Ovary (tissue), 9 donors: ENCODE results near the gene GPN2. TPM values are rescaled to one million over a fixed set of nuclear protein-coding genes. Genes with fewer than 3 reads are reported as not detected.

Experiments
- DNase-seq, 5 donors: peaks; one replicate each; pipeline ENCODE4 v3.0.0-alpha.2; 2019 to 2020
- H3K27ac ChIP-seq, 2 donors: fragments of 200-600 bp; one replicate each; pipeline versions ENCODE4 v1.5.1 to v1.8.0; 2019 to 2022
- H3K27me3 ChIP-seq: fragments of 200-600 bp; one replicate; pipeline ENCODE4 v1.8.0; 2022
- H3K36me3 ChIP-seq: fragments of 200-600 bp; sonication (generic); one replicate; pipeline ENCODE4 v1.5.1; 2019
- H3K4me1 ChIP-seq: one replicate; pipeline ENCODE4 v1.8.1; 2013; ENCODE audit warnings: mild to moderate bottlenecking, moderate library complexity; ENCODE audit not compliant: insufficient read depth
- H3K4me3 ChIP-seq: fragments of 200-600 bp; sonication (generic); one replicate; pipeline ENCODE4 v1.5.1; 2017
- H3K9me3 ChIP-seq, 2 donors: fragments of 200-600 bp in 1 of 2; sonication (generic) in 1 of 2; one replicate each; pipeline versions ENCODE4 v1.5.1 to v1.8.1; 2013 to 2019; ENCODE audit warnings: mild to moderate bottlenecking in 1 of 2, moderate library complexity in 1 of 2
- EP300 ChIP-seq: sonication (generic); formaldehyde crosslinking; IDR thresholded peaks from one replicate; pipeline ENCODE4 v1.6.1; 2017; ENCODE audit warnings: antibody characterized with exemption
- POLR2A ChIP-seq: fragments of 450-650 bp; IDR thresholded peaks from one replicate; pipeline ENCODE4 v1.6.1; 2017; ENCODE audit warnings: antibody characterized with exemption, mild to moderate bottlenecking, moderate library complexity
- WGBS, 3 donors: extraction: QIAGEN DNeasy Blood & Tissue Kit in 1 of 3; methylation state at CpG; one replicate each; pipeline versions ENCODE4 v1.1.5 to v1.1.7; 2013 to 2017; 5-methylcytosine and 5-hydroxymethylcytosine counted together
- intact Hi-C, 4 donors: fragments of 100-400 bp; cut with DNase I; formaldehyde crosslinking; loops; one replicate each; pipeline versions ENCODE4 v1.11.0 to v1.15.1; 2022 to 2023
- polyA plus RNA-seq, 2 donors: library from polyadenylated mRNA; stranded (reverse); fragments of 200-250 nt in 1 of 2; fragments of 350-450 nt in 1 of 2; fragmentation: Illumina TruSeq in 1 of 2; extraction: RNeasy Lipid Tissue Mini Kit (QIAGEN cat#74804) in 1 of 2; gene quantifications; one replicate each; pipeline ENCODE4 v1.2.3, GENCODE V29; 2013 to 2014
- total RNA-seq, 7 donors: library from RNA; depleted of rRNA in 2 of 7; stranded (reverse); fragments of >200 nt in 2 of 7; fragmentation: NEBNext Ultra II Directional in 3 of 7; extraction: Animal tissue kit (Norgen Biotek cat#: 25700) in 3 of 7; gene quantifications; one replicate each; pipeline versions ENCODE4 v1.1.0 to v1.2.4, GENCODE V29; 2016 to 2023
- TF ChIP-seq, protein P1 (sequence below), 3 donors: fragments of 450-650 bp in 2 of 3; fragments of 200-600 bp in 1 of 3; IDR thresholded peaks; one replicate each; pipeline versions ENCODE4 v1.5.1 to v1.8.0; 2016 to 2022; ENCODE audit warnings: antibody characterized with exemption in 3 of 3, mild to moderate bottlenecking in 1 of 3
- donor health status: DM: no; HTN: no; CAD: no; lungs with moderate emphysema.
- donor health status: DM: no; HTN: no; CAD: no.
- donor health status: Bipolar disorder and iron deficiency.
- donor health status: DM: yes; HTN: yes; CAD: no.
- donor health status: DM: no; HTN: no; CAD: no.
- donor health status: DM: yes; HTN: yes; CAD: no.

GPN2 gene
- total and polyA plus RNA-seq, 9 donors, result 6.9 to 27.8 (median 20.4) TPM

DNA sequence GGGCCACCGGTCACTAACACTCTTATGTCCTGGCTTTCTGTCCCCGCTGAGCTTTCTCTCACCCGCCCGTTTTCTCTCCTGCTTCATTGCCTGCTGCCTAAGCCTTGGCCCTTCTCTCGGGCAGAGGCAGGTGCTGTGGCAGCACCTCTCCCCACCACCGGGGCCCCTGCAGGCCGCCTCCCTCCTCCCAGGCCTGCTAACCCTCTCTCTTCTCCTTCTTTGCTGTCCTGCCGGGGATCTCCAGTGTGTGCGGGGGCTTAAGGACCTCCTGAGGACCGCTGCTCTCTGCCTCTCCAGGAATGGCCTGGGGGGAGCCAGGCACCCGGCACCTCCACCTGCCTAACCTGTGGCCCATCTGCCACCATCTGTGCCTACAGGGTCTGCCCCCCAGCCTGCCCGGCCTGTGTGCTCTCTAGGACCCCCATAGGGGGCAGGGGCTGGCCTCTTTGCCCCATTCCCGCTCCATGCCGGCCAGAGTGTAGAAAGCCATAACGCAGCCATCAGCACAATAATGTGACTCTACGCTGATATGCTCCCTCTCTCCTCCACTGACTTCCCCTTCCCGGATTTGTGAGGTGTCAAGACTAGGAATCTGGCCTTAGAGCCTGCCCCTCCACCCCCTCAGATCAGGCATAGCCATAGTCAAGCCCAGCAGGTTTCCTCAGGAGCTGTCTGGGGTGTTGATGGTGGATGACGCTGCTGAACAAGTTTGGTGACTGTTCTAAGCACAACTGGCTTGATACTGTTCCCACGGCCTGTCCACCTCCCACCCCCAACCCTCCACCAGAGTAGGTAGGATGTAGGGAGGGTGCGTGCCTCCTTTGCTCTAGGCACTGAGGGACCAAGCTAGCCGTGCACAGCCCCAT lies 33.2 kb downstream of the GPN2 start:
- no peak overlapping the region for H3K27ac ChIP-seq
- H3K4me3 ChIP-seq, result no peak overlapping the region
- H3K4me1 ChIP-seq, result no peaks in the 10 kb centered on the region
- H3K9me3 ChIP-seq, result no peaks in the 10 kb centered on the region
- no peaks in the 10 kb centered on the region for H3K27me3 ChIP-seq
- intact Hi-C loops, result no loop called here
- no peaks in the 10 kb centered on the region for H3K36me3 ChIP-seq
- TF ChIP-seq, protein P1, sequence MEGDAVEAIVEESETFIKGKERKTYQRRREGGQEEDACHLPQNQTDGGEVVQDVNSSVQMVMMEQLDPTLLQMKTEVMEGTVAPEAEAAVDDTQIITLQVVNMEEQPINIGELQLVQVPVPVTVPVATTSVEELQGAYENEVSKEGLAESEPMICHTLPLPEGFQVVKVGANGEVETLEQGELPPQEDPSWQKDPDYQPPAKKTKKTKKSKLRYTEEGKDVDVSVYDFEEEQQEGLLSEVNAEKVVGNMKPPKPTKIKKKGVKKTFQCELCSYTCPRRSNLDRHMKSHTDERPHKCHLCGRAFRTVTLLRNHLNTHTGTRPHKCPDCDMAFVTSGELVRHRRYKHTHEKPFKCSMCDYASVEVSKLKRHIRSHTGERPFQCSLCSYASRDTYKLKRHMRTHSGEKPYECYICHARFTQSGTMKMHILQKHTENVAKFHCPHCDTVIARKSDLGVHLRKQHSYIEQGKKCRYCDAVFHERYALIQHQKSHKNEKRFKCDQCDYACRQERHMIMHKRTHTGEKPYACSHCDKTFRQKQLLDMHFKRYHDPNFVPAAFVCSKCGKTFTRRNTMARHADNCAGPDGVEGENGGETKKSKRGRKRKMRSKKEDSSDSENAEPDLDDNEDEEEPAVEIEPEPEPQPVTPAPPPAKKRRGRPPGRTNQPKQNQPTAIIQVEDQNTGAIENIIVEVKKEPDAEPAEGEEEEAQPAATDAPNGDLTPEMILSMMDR (IDR thresholded peaks at IDR 0.05), result no peak
- TF ChIP-seq EP300 (no peak), POLR2A (no peak)
- 79 to 86% (median 85%) methylated on average over 21 of the region's 21 CpGs for WGBS, 3 donors
- DNase-seq, result no peak

DNA sequence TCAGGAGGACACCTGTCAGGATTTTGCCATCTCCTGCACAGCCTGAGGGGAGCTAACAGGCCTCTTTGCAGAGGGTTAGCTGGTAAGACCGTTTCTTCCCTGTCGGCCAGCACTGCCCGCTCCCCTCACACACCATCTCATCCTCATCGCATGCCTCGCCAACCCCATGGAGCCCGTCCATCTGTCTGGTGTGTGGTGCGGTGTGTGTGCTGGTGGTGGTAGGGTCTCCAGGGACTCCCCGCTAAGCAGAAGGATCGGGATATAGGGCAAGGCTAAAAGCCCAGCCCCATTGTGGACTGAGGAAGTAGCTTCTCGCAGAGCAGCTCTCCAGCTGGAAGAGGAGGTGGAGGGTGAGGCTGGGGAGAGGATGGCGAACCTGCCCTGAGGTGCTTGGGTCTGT lies 33.9 kb downstream of the GPN2 start:
- H3K36me3 ChIP-seq, result no peaks in the 10 kb centered on the region
- TF ChIP-seq, protein P1 (IDR thresholded peaks at IDR 0.05), result no peak
- no peak for TF ChIP-seq EP300
- TF ChIP-seq POLR2A, result no peak
- H3K27ac ChIP-seq, result no peak overlapping the region
- H3K4me3 ChIP-seq, result no peak overlapping the region
- H3K4me1 ChIP-seq, result no peaks in the 10 kb centered on the region
- H3K9me3 ChIP-seq, result no peaks in the 10 kb centered on the region
- 88 to 91% (median 88%) methylated on average over 11 of the region's 11 CpGs for WGBS, 3 donors
- no peaks in the 10 kb centered on the region for H3K27me3 ChIP-seq
- no peak for DNase-seq
- intact Hi-C loops, result no loop called here

DNA sequence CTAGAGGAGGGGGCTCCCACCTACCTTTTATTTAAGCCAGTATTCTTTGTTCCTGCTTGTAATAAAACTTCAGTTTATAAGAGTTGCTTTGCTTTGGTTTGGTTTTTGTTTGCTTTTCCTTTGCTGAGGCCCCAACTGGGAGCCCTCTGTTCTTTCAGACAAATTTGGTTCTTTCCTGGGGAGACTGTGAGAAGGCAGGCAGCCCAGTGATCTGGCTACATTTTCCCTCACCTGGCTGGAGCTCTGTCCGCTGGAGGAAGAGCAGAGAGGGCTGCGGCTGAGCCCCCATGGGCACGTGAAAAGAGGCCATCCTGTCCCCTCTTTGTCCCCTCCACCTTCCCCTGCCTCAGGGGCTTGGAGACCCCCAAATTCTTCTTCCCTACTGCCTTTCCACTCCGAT lies 34.4 kb downstream of the GPN2 start:
- 89 to 93% (median 91%) methylated on average over 4 of the region's 4 CpGs for WGBS, 3 donors
- TF ChIP-seq, protein P1 (IDR thresholded peaks at IDR 0.05), result no peak
- no peak for TF ChIP-seq EP300
- TF ChIP-seq POLR2A, result no peak
- Histone ChIP-seq H3K4me1 (no peaks in the 10 kb centered on the region), H3K36me3 (no peaks in the 10 kb centered on the region), H3K9me3 (no peaks in the 10 kb centered on the region), H3K27me3 (no peaks in the 10 kb centered on the region), H3K4me3 (no peak overlapping the region), H3K27ac (no peak overlapping the region)
- DNase-seq, result no peak
- intact Hi-C loops, result no loop called here

DNA sequence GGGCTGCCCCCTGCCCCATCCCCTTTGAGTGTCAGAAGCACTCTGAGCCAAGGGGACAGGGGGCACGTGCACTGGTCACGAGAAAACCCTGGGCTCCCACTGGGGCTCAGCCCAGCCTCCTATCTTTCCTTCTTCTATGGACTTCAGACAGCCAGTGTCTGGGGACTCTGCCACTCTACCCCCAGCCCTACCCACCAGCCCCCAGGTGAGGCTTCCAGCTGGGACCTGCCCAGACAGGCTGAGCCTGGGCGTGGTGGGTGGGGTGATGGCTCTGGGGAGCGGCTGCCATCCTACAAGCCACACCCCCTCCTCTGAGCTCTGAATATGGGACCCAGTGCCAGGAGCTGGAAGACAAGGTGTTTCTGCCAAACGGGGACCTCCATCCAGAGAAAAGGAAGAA lies 35.2 kb downstream of the GPN2 start:
- Histone ChIP-seq H3K27me3 (no peaks in the 10 kb centered on the region), H3K9me3 (no peaks in the 10 kb centered on the region), H3K27ac (no peak overlapping the region), H3K4me3 (no peak overlapping the region), H3K4me1 (no peaks in the 10 kb centered on the region), H3K36me3 (no peaks in the 10 kb centered on the region)
- no peak for DNase-seq
- TF ChIP-seq POLR2A, result no peak
- TF ChIP-seq EP300, result no peak
- TF ChIP-seq, protein P1 (IDR thresholded peaks at IDR 0.05), result no peak
- intact Hi-C loops, result no loop called here
- WGBS, 3 donors, result 80 to 87% (median 85%) methylated on average over 3 to 5 of the region's 5 CpGs
